Activated T-helper 2 cell treated with anti-CD3 and anti-CD28 coated beads, Interferon-gamma antibody, Interleukin-2, Interleukin-4, amounts not matched to agents 10 μg/mL and 5 μg/mL and 100 μg/mL, durations not matched to agents 14 hours and 24 hours and 36 hours (primary cell): Measurements from ENCODE around the gene ECE1. TPM values are rescaled to one million over a fixed set of nuclear protein-coding genes. Genes with fewer than 3 reads are reported as not detected.

Experiments used
- DNase-seq: peaks from one replicate; pipeline ENCODE4 v3.0.0; 2021; ENCODE audit warnings: low spot score
- H3K27ac Mint-ChIP-seq: one replicate; pipeline ENCODE4 v1.8.0; 2021; ENCODE audit warnings: mixed read lengths
- H3K27me3 Mint-ChIP-seq: one replicate; pipeline ENCODE4 v1.8.0; 2021; ENCODE audit warnings: low read depth, mixed read lengths
- H3K36me3 Mint-ChIP-seq: one replicate; pipeline ENCODE4 v1.8.0; 2021; ENCODE audit warnings: low read depth, mixed read lengths
- H3K4me1 Mint-ChIP-seq: one replicate; pipeline ENCODE4 v1.8.0; 2021; ENCODE audit warnings: low read depth, mixed read lengths
- H3K4me3 Mint-ChIP-seq: one replicate; pipeline ENCODE4 v1.8.0; 2021; ENCODE audit warnings: low read depth, mild to moderate bottlenecking, moderate library complexity, mixed read lengths
- H3K9me3 Mint-ChIP-seq: one replicate; pipeline ENCODE4 v1.8.0; 2021; ENCODE audit warnings: mixed read lengths
- intact Hi-C: fragments of 100-400 bp; cut with micrococcal nuclease; formaldehyde crosslinking; loops from one replicate; pipeline ENCODE4 v1.15.1; 2023
- total RNA-seq: library from RNA; stranded (reverse); gene quantifications from 2 replicates; pipeline ENCODE4 v1.2.3, GENCODE V29; 2022

Gene ECE1
- total RNA-seq, 1 donor from 2014 or later, result 97.0 TPM

GRCh38 chr1:21278860-21279845 is 11.1 kb downstream of the ECE1 start:
- H3K9me3 Mint-ChIP-seq, result no peaks in the 10 kb centered on the region
- no peak for DNase-seq
- no peaks in the 10 kb centered on the region for H3K27me3 Mint-ChIP-seq
- peaks cover 49% of the 10 kb centered on the region for H3K36me3 Mint-ChIP-seq
- H3K4me1 Mint-ChIP-seq, result peaks cover 35% of the 10 kb centered on the region
- peak overlapping the region; percentile 91 for H3K27ac Mint-ChIP-seq
- intact Hi-C loops, result loop anchor here (2.0 kb wide), 1 partner anchor 14 kb away; no protein-coding TSS in a partner anchor
- H3K4me3 Mint-ChIP-seq, result peak overlapping the region; percentile 61

GRCh38 chr1:21278208-21278859 is 11.9 kb downstream of the ECE1 start:
- Mint-ChIP-seq H3K4me3 (no peak overlapping the region), H3K27me3 (no peaks in the 10 kb centered on the region), H3K9me3 (no peaks in the 10 kb centered on the region), H3K36me3 (peaks cover 49% of the 10 kb centered on the region), H3K27ac (no peak overlapping the region), H3K4me1 (peaks cover 35% of the 10 kb centered on the region)
- no peak for DNase-seq
- intact Hi-C loops, result loop anchor here (2.0 kb wide), 1 partner anchor 14 kb away; no protein-coding TSS in a partner anchor

GRCh38 chr1:21277180-21277579 is 13.1 kb downstream of the ECE1 start:
- no peaks in the 10 kb centered on the region for H3K27me3 Mint-ChIP-seq
- H3K4me3 Mint-ChIP-seq, result no peak overlapping the region
- DNase-seq, result no peak
- H3K36me3 Mint-ChIP-seq, result peaks cover 56% of the 10 kb centered on the region
- H3K9me3 Mint-ChIP-seq, result no peaks in the 10 kb centered on the region
- intact Hi-C loops, result no loop called here
- peaks cover 32% of the 10 kb centered on the region for H3K4me1 Mint-ChIP-seq
- no peak overlapping the region for H3K27ac Mint-ChIP-seq

- Mint-ChIP-seq H3K36me3 (peaks cover 73% of the 10 kb centered on the region), H3K9me3 (no peaks in the 10 kb centered on the region), H3K27ac (no peak overlapping the region), H3K4me3 (no peak overlapping the region), H3K27me3 (no peaks in the 10 kb centered on the region), H3K4me1 (peaks cover 16% of the 10 kb centered on the region)
- no peak for DNase-seq
- intact Hi-C loops, result loop anchor here (5.0 kb wide), 1 partner anchor 95 kb away; no protein-coding TSS in a partner anchor
These were observed 17.7 kb downstream of the ECE1 start for GRCh38 chr1:21272540-21272939.

GRCh38 chr1:21271550-21271949 is 18.7 kb downstream of the ECE1 start:
- intact Hi-C loops, result loop anchor here (5.0 kb wide), 1 partner anchor 96 kb away; no protein-coding TSS in a partner anchor
- Mint-ChIP-seq H3K27me3 (no peaks in the 10 kb centered on the region), H3K27ac (no peak overlapping the region), H3K9me3 (no peaks in the 10 kb centered on the region), H3K4me1 (peaks cover 14% of the 10 kb centered on the region), H3K36me3 (peaks cover 75% of the 10 kb centered on the region), H3K4me3 (no peak overlapping the region)
- DNase-seq, result no peak

- Mint-ChIP-seq H3K27me3 (no peaks in the 10 kb centered on the region), H3K4me1 (peaks cover 12% of the 10 kb centered on the region), H3K4me3 (no peak overlapping the region), H3K36me3 (peaks cover 75% of the 10 kb centered on the region), H3K9me3 (no peaks in the 10 kb centered on the region), H3K27ac (no peak overlapping the region)
- intact Hi-C loops, result loop anchor here (5.0 kb wide), 1 partner anchor 97 kb away; no protein-coding TSS in a partner anchor
- DNase-seq, result peak; percentile 68
These were observed 20.1 kb downstream of the ECE1 start for GRCh38 chr1:21270086-21270689.

- peaks cover 74% of the 10 kb centered on the region for H3K36me3 Mint-ChIP-seq
- no peak overlapping the region for H3K27ac Mint-ChIP-seq
- no peaks in the 10 kb centered on the region for H3K9me3 Mint-ChIP-seq
- H3K4me1 Mint-ChIP-seq, result peaks cover 6% of the 10 kb centered on the region
- intact Hi-C loops, result loop anchor here (5.0 kb wide), 1 partner anchor 98 kb away; no protein-coding TSS in a partner anchor
- H3K4me3 Mint-ChIP-seq, result no peak overlapping the region
- DNase-seq, result no peak
- H3K27me3 Mint-ChIP-seq, result no peaks in the 10 kb centered on the region
These were observed 20.7 kb downstream of the ECE1 start for GRCh38 chr1:21269461-21270085.

- no peak overlapping the region for H3K27ac Mint-ChIP-seq
- no peak overlapping the region for H3K4me3 Mint-ChIP-seq
- peaks cover 6% of the 10 kb centered on the region for H3K4me1 Mint-ChIP-seq
- H3K9me3 Mint-ChIP-seq, result no peaks in the 10 kb centered on the region
- DNase-seq, result no peak
- intact Hi-C loops, result no loop called here
- peaks cover 68% of the 10 kb centered on the region for H3K36me3 Mint-ChIP-seq
- H3K27me3 Mint-ChIP-seq, result no peaks in the 10 kb centered on the region
These were observed 21.7 kb downstream of the ECE1 start for GRCh38 chr1:21268281-21269239.

GRCh38 chr1:21267191-21268077 is 22.8 kb downstream of the ECE1 start:
- no peaks in the 10 kb centered on the region for H3K27me3 Mint-ChIP-seq
- DNase-seq, result no peak
- intact Hi-C loops, result no loop called here
- no peak overlapping the region for H3K27ac Mint-ChIP-seq
- no peak overlapping the region for H3K4me3 Mint-ChIP-seq
- no peaks in the 10 kb centered on the region for H3K9me3 Mint-ChIP-seq
- H3K4me1 Mint-ChIP-seq, result peaks cover 12% of the 10 kb centered on the region
- H3K36me3 Mint-ChIP-seq, result peaks cover 57% of the 10 kb centered on the region

GRCh38 chr1:21266119-21266774 is 24.0 kb downstream of the ECE1 start:
- Mint-ChIP-seq H3K36me3 (peaks cover 56% of the 10 kb centered on the region), H3K4me1 (peaks cover 22% of the 10 kb centered on the region), H3K9me3 (no peaks in the 10 kb centered on the region), H3K4me3 (no peak overlapping the region), H3K27me3 (no peaks in the 10 kb centered on the region), H3K27ac (no peak overlapping the region)
- intact Hi-C loops, result no loop called here
- DNase-seq, result no peak
